ENCODE results near the gene TSEN54. TPM values are rescaled to one million over a fixed set of nuclear protein-coding genes. Genes with fewer than 3 reads are reported as not detected.
A peak's percentile ranks its signal among the peaks of the same experiment; 100 is the strongest.

The TSEN54 gene
- total and polyA plus RNA-seq, 12 donors = 17.9 to 67.8 (median 26.4) TPM

GRCh38 chr17:75568412-75569255 is 52.3 kb downstream of the TSEN54 start:
- no peaks in the 10 kb centered on the region for H3K27me3 ChIP-seq
- no peak for DNase-seq
- H3K4me1 ChIP-seq (replicated peaks in 1 of 2) = no peaks in the 10 kb centered on the region
- no peaks in the 10 kb centered on the region for H3K36me3 ChIP-seq (replicated peaks in 1 of 2)
- H3K27ac ChIP-seq = no peak overlapping the region
- intact Hi-C loops (cut with DNase I) = no loop called here
- WGBS, 4 donors = 94 to 95% (median 95%) methylated on average over 12 to 31 of the region's 31 CpGs
- no peak for TF ChIP-seq POLR2A (IDR thresholded peaks at IDR 0.05)
- no peak for TF ChIP-seq CTCF (IDR thresholded peaks at IDR 0.05)
- H3K9me3 ChIP-seq (replicated peaks in 1 of 3) = no peaks in the 10 kb centered on the region
- H3K4me3 ChIP-seq = no peak overlapping the region

GRCh38 chr17:75570034-75570676 is 53.8 kb downstream of the TSEN54 start:
- H3K9me3 ChIP-seq (replicated peaks in 1 of 3) = no peaks in the 10 kb centered on the region
- intact Hi-C loops (cut with DNase I) = no loop called here
- no peak overlapping the region for H3K4me3 ChIP-seq
- no peak for TF ChIP-seq CTCF (IDR thresholded peaks at IDR 0.05)
- TF ChIP-seq POLR2A (IDR thresholded peaks at IDR 0.05) = no peak
- no peak for DNase-seq
- H3K27me3 ChIP-seq = no peaks in the 10 kb centered on the region
- H3K36me3 ChIP-seq (replicated peaks in 1 of 2) = no peaks in the 10 kb centered on the region
- no peaks in the 10 kb centered on the region for H3K4me1 ChIP-seq (replicated peaks in 1 of 2)
- peak overlapping the region in 1 of 5 donors; percentile 85 for H3K27ac ChIP-seq
- WGBS, 4 donors = 92 to 95% (median 94%) methylated on average over 7 to 35 of the region's 35 CpGs

- TF ChIP-seq POLR2A (IDR thresholded peaks at IDR 0.05) = no peak
- TF ChIP-seq CTCF (IDR thresholded peaks at IDR 0.05) = no peak
- no peaks in the 10 kb centered on the region for H3K9me3 ChIP-seq (replicated peaks in 1 of 3)
- peak overlapping the region in 1 of 5 donors; percentile 85 for H3K27ac ChIP-seq
- no peak for DNase-seq
- H3K4me3 ChIP-seq = no peak overlapping the region
- no peaks in the 10 kb centered on the region for H3K27me3 ChIP-seq
- no peaks in the 10 kb centered on the region for H3K4me1 ChIP-seq (replicated peaks in 1 of 2)
- intact Hi-C loops (cut with DNase I) = no loop called here
- 88 to 97% (median 91%) methylated on average over 1 to 11 of the region's 11 CpGs for WGBS, 4 donors
- H3K36me3 ChIP-seq (replicated peaks in 1 of 2) = no peaks in the 10 kb centered on the region
Measured at GRCh38 chr17:75570772-75571171, 54.4 kb downstream of the TSEN54 start.

GRCh38 chr17:75571197-75571884 is 55.0 kb downstream of the TSEN54 start:
- H3K4me3 ChIP-seq = no peak overlapping the region
- no peaks in the 10 kb centered on the region for H3K27me3 ChIP-seq
- H3K36me3 ChIP-seq (replicated peaks in 1 of 2) = no peaks in the 10 kb centered on the region
- H3K9me3 ChIP-seq (replicated peaks in 1 of 3) = no peaks in the 10 kb centered on the region
- intact Hi-C loops (cut with DNase I) = no loop called here
- WGBS, 4 donors = 81 to 95% (median 85%) methylated on average over 4 to 15 of the region's 15 CpGs
- peak in 6 of 7 donors; percentile 45 to 74 (median 58) for DNase-seq
- no peaks in the 10 kb centered on the region for H3K4me1 ChIP-seq (replicated peaks in 1 of 2)
- peak overlapping the region in 2 of 5 donors; percentile 14 to 85 for H3K27ac ChIP-seq
- TF ChIP-seq POLR2A (IDR thresholded peaks at IDR 0.05) = no peak
- no peak for TF ChIP-seq CTCF (IDR thresholded peaks at IDR 0.05)
